ENCODE measurements around the gene TNFRSF18. TPM values are rescaled to one million over a fixed set of nuclear protein-coding genes. Genes with fewer than 3 reads are reported as not detected.

Gene TNFRSF18
- total and polyA plus RNA-seq, 4 donors, result 0.17 to 0.24 (median 0.19) TPM; not detected in 1

- TF ChIP-seq RXRA (IDR thresholded peaks at IDR 0.05), result no peak
- no peak for TF ChIP-seq REST (IDR thresholded peaks at IDR 0.05)
- TF ChIP-seq ATF3 (IDR thresholded peaks at IDR 0.05), result no peak
- no peak for TF ChIP-seq FOXA1 (IDR thresholded peaks at IDR 0.05)
- no peak for TF ChIP-seq HNF4A (conservative IDR thresholded peaks at IDR 0.05)
- TF ChIP-seq SP1 (IDR thresholded peaks at IDR 0.05), result no peak
- no peak for TF ChIP-seq JUND (IDR thresholded peaks at IDR 0.05)
- TF ChIP-seq FOXA2 (IDR thresholded peaks at IDR 0.05), result no peak
- no peak for TF ChIP-seq GABPA (IDR thresholded peaks at IDR 0.05 in 1 of 2, conservative IDR thresholded peaks at IDR 0.05 in 1 of 2)
- TF ChIP-seq TAF1 (conservative IDR thresholded peaks at IDR 0.05), result no peak
- no peak for TF ChIP-seq NR2F2 (IDR thresholded peaks at IDR 0.05)
- TF ChIP-seq HNF4G (IDR thresholded peaks at IDR 0.05), result no peak
- no peak for TF ChIP-seq ZBTB33 (IDR thresholded peaks at IDR 0.05)
- no peak for TF ChIP-seq CTCF (IDR thresholded peaks at IDR 0.05; ENCODE audit: low read depth, low read length, missing input control)
- TF ChIP-seq MAX (IDR thresholded peaks at IDR 0.05), result no peak
- 52% methylated on average over 26 of the region's 26 CpGs for WGBS
- H3K4me3 ChIP-seq (ENCODE audit: low read depth in 1 of 3, low read length in 3 of 3), result no peak overlapping the region
Observed at GRCh38 chr1:1164361-1164700, 42.1 kb downstream of the TNFRSF18 start.

GRCh38 chr1:1163538-1164070 lies 42.8 kb downstream of the TNFRSF18 start:
- WGBS, result 63% methylated on average over 33 of the region's 33 CpGs
- no peak for DNase-seq (ENCODE audit: low spot score)
- Histone ChIP-seq H3K4me1 (ENCODE audit: control insufficient read depth in 4 of 4, insufficient read depth in 4 of 4, low read length in 3 of 4) (peaks cover 0 to 4% (median under 1%) of the 10 kb centered on the region in 4 donors), H3K36me3 (ENCODE audit: control insufficient read depth in 4 of 4, insufficient read depth in 3 of 4, low read depth in 1 of 4, low read length in 3 of 4) (no peaks in the 10 kb centered on the region), H3K4me3 (ENCODE audit: low read depth in 1 of 3, low read length in 3 of 3) (no peak overlapping the region), H3K27ac (ENCODE audit: low read depth in 1 of 2, low read length in 2 of 2) (no peak overlapping the region), H3K9me3 (ENCODE audit: control insufficient read depth in 4 of 4, low read length in 3 of 4) (no peaks in the 10 kb centered on the region), H3K27me3 (ENCODE audit: control insufficient read depth in 4 of 4, insufficient read depth in 4 of 4, low read length in 3 of 4) (peaks cover 0 to 11% (median under 1%) of the 10 kb centered on the region in 4 donors), H3K9ac (ENCODE audit: low read depth in 1 of 2, low read length in 2 of 2) (no peak overlapping the region)
- no peak for TF ChIP-seq ZBTB33 (IDR thresholded peaks at IDR 0.05)
- no peak for TF ChIP-seq RAD21 (IDR thresholded peaks at IDR 0.05)
- no peak for TF ChIP-seq CTCF (IDR thresholded peaks at IDR 0.05; ENCODE audit: low read depth, low read length, missing input control)
- no peak for TF ChIP-seq RXRA (IDR thresholded peaks at IDR 0.05)

More at GRCh38 chr1:1164361-1164700, 42.1 kb downstream of the TNFRSF18 start:
- DNase-seq (ENCODE audit: low spot score), result no peak
- no peaks in the 10 kb centered on the region for H3K9me3 ChIP-seq (ENCODE audit: control insufficient read depth in 4 of 4, low read length in 3 of 4)
- no peaks in the 10 kb centered on the region for H3K36me3 ChIP-seq (ENCODE audit: control insufficient read depth in 4 of 4, insufficient read depth in 3 of 4, low read depth in 1 of 4, low read length in 3 of 4)
- peaks cover 0 to 11% (median under 1%) of the 10 kb centered on the region in 4 donors for H3K27me3 ChIP-seq (ENCODE audit: control insufficient read depth in 4 of 4, insufficient read depth in 4 of 4, low read length in 3 of 4)
- no peak overlapping the region for H3K9ac ChIP-seq (ENCODE audit: low read depth in 1 of 2, low read length in 2 of 2)
- H3K27ac ChIP-seq (ENCODE audit: low read depth in 1 of 2, low read length in 2 of 2), result no peak overlapping the region
- peaks cover 0 to 4% (median 0%) of the 10 kb centered on the region in 4 donors for H3K4me1 ChIP-seq (ENCODE audit: control insufficient read depth in 4 of 4, insufficient read depth in 4 of 4, low read length in 3 of 4)
